H9 (cell line): ENCODE results near the gene B3GNT4. TPM values are rescaled to one million over a fixed set of nuclear protein-coding genes. Genes with fewer than 3 reads are reported as not detected.

Source experiments
- DNase-seq: peaks from one replicate; pipeline ENCODE4 v3.0.0-alpha.2; 2017
- H2AFZ ChIP-seq: one replicate; pipeline ENCODE4 v1.6.1; 2013; ENCODE audit warnings: mild to moderate bottlenecking, low read length, control low read depth, moderate library complexity
- H2AK5ac ChIP-seq: 2 replicates; pipeline ENCODE4 v1.6.1; 2013; ENCODE audit warnings: low read length, control low read depth, mixed read lengths; ENCODE audit not compliant: insufficient read length
- H2BK120ac ChIP-seq: one replicate; pipeline ENCODE4 v1.6.1; 2013; ENCODE audit warnings: low read depth, mild to moderate bottlenecking, low read length, control low read depth, inconsistent platforms; ENCODE audit not compliant: poor library complexity, severe bottlenecking
- H2BK12ac ChIP-seq: 2 replicates; pipeline ENCODE4 v1.6.1; 2013; ENCODE audit warnings: low read length, control low read depth, mixed read lengths, low read depth; ENCODE audit not compliant: insufficient read length
- H2BK15ac ChIP-seq: 2 replicates; pipeline ENCODE4 v1.6.1; 2013; ENCODE audit warnings: low read depth, low read length, control low read depth
- H2BK20ac ChIP-seq: one replicate; pipeline ENCODE4 v1.6.1; 2013; ENCODE audit warnings: low read depth, mild to moderate bottlenecking, low read length, control low read depth, inconsistent platforms; ENCODE audit not compliant: poor library complexity, severe bottlenecking
- H2BK5ac ChIP-seq: 2 replicates; pipeline ENCODE4 v1.6.1; 2013; ENCODE audit warnings: low read length, control low read depth, mixed read lengths; ENCODE audit not compliant: insufficient read length
- H3K14ac ChIP-seq: 2 replicates; pipeline ENCODE4 v1.6.1; 2013; ENCODE audit warnings: low read length, control low read depth; ENCODE audit not compliant: insufficient read depth
- H3K18ac ChIP-seq: 2 replicates; pipeline ENCODE4 v1.6.1; 2013; ENCODE audit warnings: low read depth, mild to moderate bottlenecking, mixed read lengths, low read length, control low read depth; ENCODE audit not compliant: insufficient read length
- H3K23ac ChIP-seq: 2 replicates; pipeline ENCODE4 v1.6.1; 2013; ENCODE audit warnings: low read length, control low read depth, mixed read lengths, low read depth; ENCODE audit not compliant: insufficient read length
- H3K23me2 ChIP-seq: 2 replicates; pipeline ENCODE4 v1.6.1; 2013; ENCODE audit warnings: low read depth, mild to moderate bottlenecking, mixed read lengths, low read length, control low read depth; ENCODE audit not compliant: insufficient read length, poor library complexity, severe bottlenecking
- H3K27ac ChIP-seq: 2 replicates; pipeline ENCODE4 v1.5.1; 2013; ENCODE audit warnings: low read length, control low read depth, mixed read lengths, low read depth; ENCODE audit not compliant: insufficient read length
- H3K27me3 ChIP-seq: 2 replicates; pipeline ENCODE4 v1.6.1; 2013; ENCODE audit warnings: low read length, control low read depth, inconsistent platforms; ENCODE audit not compliant: insufficient read depth
- H3K4ac ChIP-seq: 2 replicates; pipeline ENCODE4 v1.6.1; 2013; ENCODE audit warnings: low read depth, mild to moderate bottlenecking, control low read depth, inconsistent platforms, low read length, moderate library complexity
- H3K4me1 ChIP-seq: 2 replicates; pipeline ENCODE4 v1.6.1; 2013; ENCODE audit warnings: low read length, control low read depth, inconsistent platforms; ENCODE audit not compliant: insufficient read depth
- H3K4me2 ChIP-seq: 2 replicates; pipeline ENCODE4 v1.6.1; 2013; ENCODE audit warnings: low read length, control low read depth, mixed read lengths; ENCODE audit not compliant: insufficient read length, insufficient read depth
- H3K56ac ChIP-seq: 2 replicates; pipeline ENCODE4 v1.6.1; 2013; ENCODE audit warnings: low read depth, mild to moderate bottlenecking, mixed read lengths, low read length, control low read depth; ENCODE audit not compliant: insufficient read length
- H3K79me1 ChIP-seq: 2 replicates; pipeline ENCODE4 v1.6.1; 2013; ENCODE audit warnings: low read depth, mild to moderate bottlenecking, moderate library complexity, low read length, control low read depth, inconsistent platforms; ENCODE audit not compliant: insufficient read depth, poor library complexity, severe bottlenecking
- H3K79me2 ChIP-seq: 2 replicates; pipeline ENCODE4 v1.6.1; 2013; ENCODE audit warnings: low read length, control low read depth, inconsistent platforms; ENCODE audit not compliant: insufficient read depth
- H3K9ac ChIP-seq: 2 replicates; pipeline ENCODE4 v1.6.1; 2013; ENCODE audit warnings: low read length, control low read depth, mixed read lengths; ENCODE audit not compliant: insufficient read length; ENCODE audit errors: extremely low read depth
- H3K9me3 ChIP-seq: one replicate; pipeline ENCODE4 v1.6.1; 2013; ENCODE audit warnings: low read depth, low read length, inconsistent platforms; ENCODE audit not compliant: control insufficient read depth
- H3T11ph ChIP-seq: one replicate; pipeline ENCODE4 v1.6.1; 2013; ENCODE audit warnings: mild to moderate bottlenecking, low read length, control low read depth, inconsistent platforms
- H4K20me1 ChIP-seq: one replicate; pipeline ENCODE4 v1.6.1; 2013; ENCODE audit not compliant: control insufficient read depth, insufficient read length, insufficient read depth
- H4K5ac ChIP-seq: 2 replicates; pipeline ENCODE4 v1.6.1; 2013; ENCODE audit warnings: low read depth, mild to moderate bottlenecking, mixed read lengths, low read length, control low read depth; ENCODE audit not compliant: insufficient read length
- H4K8ac ChIP-seq: replicated peaks from 2 replicates; pipeline ENCODE4 v1.6.1; 2013; ENCODE audit warnings: low read length, control low read depth, mixed read lengths, low read depth; ENCODE audit not compliant: insufficient read length
- H4K91ac ChIP-seq: 2 replicates; pipeline ENCODE4 v1.6.1; 2013; ENCODE audit warnings: low read depth, mild to moderate bottlenecking, moderate library complexity, mixed read lengths, low read length, control low read depth; ENCODE audit not compliant: insufficient read length
- H3K27ac Mint-ChIP-seq, 3 experiments: 2 replicates in 2 of 3; 3 replicates in 1 of 3; pipeline ENCODE4 v1.8.0; 2020 to 2021; ENCODE audit warnings: mixed read lengths in 3 of 3, mild to moderate bottlenecking in 1 of 3, moderate library complexity in 1 of 3
- H3K27me3 Mint-ChIP-seq: 2 replicates; pipeline ENCODE4 v1.8.0; 2021; ENCODE audit warnings: low read depth, mild to moderate bottlenecking, moderate library complexity, mixed read lengths
- H3K36me3 Mint-ChIP-seq, 3 experiments: 2 replicates in 2 of 3; 3 replicates in 1 of 3; pipeline ENCODE4 v1.8.0; 2020 to 2021; ENCODE audit warnings: low read depth in 3 of 3, mixed read lengths in 3 of 3; ENCODE audit not compliant: insufficient read depth in 1 of 3
- H3K4me1 Mint-ChIP-seq, 2 experiments: 2 replicates each; pipeline ENCODE4 v1.8.0; 2020; ENCODE audit warnings: mixed read lengths in 2 of 2
- H3K4me3 Mint-ChIP-seq, 2 experiments: 2 replicates in 1 of 2; 3 replicates in 1 of 2; pipeline ENCODE4 v1.8.0; 2020 to 2021; ENCODE audit warnings: mild to moderate bottlenecking in 2 of 2, mixed read lengths in 2 of 2, moderate library complexity in 1 of 2
- H3K9me3 Mint-ChIP-seq, 2 experiments: 2 replicates in 1 of 2; 3 replicates in 1 of 2; pipeline ENCODE4 v1.8.0; 2020; ENCODE audit warnings: mild to moderate bottlenecking in 2 of 2, mixed read lengths in 2 of 2, moderate library complexity in 1 of 2
- WGBS: extraction: QIAGEN DNeasy Blood & Tissue Kit; methylation state at CpG from one replicate; pipeline ENCODE4 v1.1.7; 2013; ENCODE audit warnings: missing lambda C conversion rate, low lambda C conversion rate, mixed read lengths; ENCODE audit not compliant: insufficient read length; ENCODE audit errors: extremely low coverage; 5-methylcytosine and 5-hydroxymethylcytosine counted together
- total RNA-seq: library from RNA; stranded (reverse); gene quantifications from 2 replicates; pipeline ENCODE4 v1.2.1, GENCODE V29; 2021
- TF ChIP-seq, protein P1 (sequence below): fragments of 200-600 bp; sonication (generic); conservative IDR thresholded peaks from 3 replicates; pipeline ENCODE4 v1.8.0; 2021; ENCODE audit warnings: antibody characterized with exemption, mild to moderate bottlenecking

The B3GNT4 gene
- total RNA-seq, 1 experiment from 2014 or later: 1.0 TPM

DNA sequence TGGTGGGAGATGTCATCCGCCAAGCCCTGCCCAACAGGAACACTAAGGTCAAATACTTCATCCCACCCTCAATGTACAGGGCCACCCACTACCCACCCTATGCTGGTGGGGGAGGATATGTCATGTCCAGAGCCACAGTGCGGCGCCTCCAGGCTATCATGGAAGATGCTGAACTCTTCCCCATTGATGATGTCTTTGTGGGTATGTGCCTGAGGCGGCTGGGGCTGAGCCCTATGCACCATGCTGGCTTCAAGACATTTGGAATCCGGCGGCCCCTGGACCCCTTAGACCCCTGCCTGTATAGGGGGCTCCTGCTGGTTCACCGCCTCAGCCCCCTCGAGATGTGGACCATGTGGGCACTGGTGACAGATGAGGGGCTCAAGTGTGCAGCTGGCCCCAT is 3.5 kb downstream of the B3GNT4 start:
- Histone ChIP-seq H4K8ac (no peak overlapping the region), H2AFZ (no peak overlapping the region), H3K79me1 (no peaks in the 10 kb centered on the region), H3K9ac (no peak overlapping the region), H3K79me2 (no peaks in the 10 kb centered on the region), H2BK12ac (no peak overlapping the region), H3T11ph (no peak overlapping the region), H3K27ac (no peak overlapping the region), H2BK5ac (no peak overlapping the region), H4K91ac (no peak overlapping the region), H3K4ac (no peak overlapping the region), H3K18ac (no peak overlapping the region), H3K14ac (no peak overlapping the region), H2BK15ac (no peak overlapping the region), H4K20me1 (no peaks in the 10 kb centered on the region), H3K9me3 (no peaks in the 10 kb centered on the region), H3K27me3 (peaks cover 4% of the 10 kb centered on the region; the same call in 1 of the 2 replicates), H2BK120ac (no peak overlapping the region), H3K23ac (no peak overlapping the region), H3K4me2 (no peak overlapping the region), H3K23me2 (peaks cover 7% of the 10 kb centered on the region), H2BK20ac (no peak overlapping the region), H3K4me1 (no peaks in the 10 kb centered on the region; the same call in 1 of the 2 replicates), H2AK5ac (no peak overlapping the region), H3K56ac (no peak overlapping the region), H4K5ac (no peak overlapping the region)
- no peaks in the 10 kb centered on the region for H3K9me3 Mint-ChIP-seq
- peaks cover 25 to 30% of the 10 kb centered on the region in 2 experiments for H3K4me1 Mint-ChIP-seq
- no peak overlapping the region for H3K27ac Mint-ChIP-seq
- H3K27me3 Mint-ChIP-seq: peaks cover 36% of the 10 kb centered on the region
- peaks cover 21 to 40% (median 36%) of the 10 kb centered on the region in 3 experiments; a peak in 6 of 7 replicates for H3K36me3 Mint-ChIP-seq
- no peak for DNase-seq
- TF ChIP-seq, protein P1, sequence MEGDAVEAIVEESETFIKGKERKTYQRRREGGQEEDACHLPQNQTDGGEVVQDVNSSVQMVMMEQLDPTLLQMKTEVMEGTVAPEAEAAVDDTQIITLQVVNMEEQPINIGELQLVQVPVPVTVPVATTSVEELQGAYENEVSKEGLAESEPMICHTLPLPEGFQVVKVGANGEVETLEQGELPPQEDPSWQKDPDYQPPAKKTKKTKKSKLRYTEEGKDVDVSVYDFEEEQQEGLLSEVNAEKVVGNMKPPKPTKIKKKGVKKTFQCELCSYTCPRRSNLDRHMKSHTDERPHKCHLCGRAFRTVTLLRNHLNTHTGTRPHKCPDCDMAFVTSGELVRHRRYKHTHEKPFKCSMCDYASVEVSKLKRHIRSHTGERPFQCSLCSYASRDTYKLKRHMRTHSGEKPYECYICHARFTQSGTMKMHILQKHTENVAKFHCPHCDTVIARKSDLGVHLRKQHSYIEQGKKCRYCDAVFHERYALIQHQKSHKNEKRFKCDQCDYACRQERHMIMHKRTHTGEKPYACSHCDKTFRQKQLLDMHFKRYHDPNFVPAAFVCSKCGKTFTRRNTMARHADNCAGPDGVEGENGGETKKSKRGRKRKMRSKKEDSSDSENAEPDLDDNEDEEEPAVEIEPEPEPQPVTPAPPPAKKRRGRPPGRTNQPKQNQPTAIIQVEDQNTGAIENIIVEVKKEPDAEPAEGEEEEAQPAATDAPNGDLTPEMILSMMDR: no peak
- no peak overlapping the region for H3K4me3 Mint-ChIP-seq
- no CpG with 5 or more reads among the region's 8 CpGs for WGBS
